ENCODE data around the gene AKT1S1. TPM values are rescaled to one million over a fixed set of nuclear protein-coding genes. Genes with fewer than 3 reads are reported as not detected.
"Not testable (repeated sequence)": the region's sequence is repeated elsewhere in the genome, so short reads cannot be mapped to it uniquely, and the experiment has no call there.

Gene AKT1S1
- total RNA-seq, 1 experiment from 2014 or later: 14.0 TPM

GRCh38 chr19:49823472-49823871 lies 53.7 kb downstream of the AKT1S1 start:
- in situ Hi-C loops (cut with HindIII; ENCODE audit: low sequenced_read_pairs): no loop called here
- no peak for DNase-seq (ENCODE audit: low spot score)

GRCh38 chr19:49820125-49820524 lies 57.0 kb downstream of the AKT1S1 start:
- in situ Hi-C loops (cut with HindIII; ENCODE audit: low sequenced_read_pairs): no loop called here
- no peak for DNase-seq (ENCODE audit: low spot score)

GRCh38 chr19:49819452-49820115 lies 57.6 kb downstream of the AKT1S1 start:
- DNase-seq (ENCODE audit: low spot score); in situ Hi-C loops (cut with HindIII; ENCODE audit: low sequenced_read_pairs): not testable (repeated sequence)

Other genes starting within 250 kb of the AKT1S1 start
- gene RRAS, start 237.2 kb downstream of the AKT1S1 start, total RNA-seq (2014; rRNA removed; shearing (Covaris generic)): 116 and 140 TPM in 2 replicates
- 22.3 and 25.2 TPM in 2 replicates for gene SCAF1, start 235.1 kb downstream of the AKT1S1 start, total RNA-seq (2014; rRNA removed; shearing (Covaris generic))
- 56.7 and 59.6 TPM in 2 replicates for gene IRF3, start 211.5 kb downstream of the AKT1S1 start, total RNA-seq (2014; rRNA removed; shearing (Covaris generic))
- gene BCL2L12, start 211.4 kb downstream of the AKT1S1 start, total RNA-seq (2014; rRNA removed; shearing (Covaris generic)): 8.1 and 13.9 TPM in 2 replicates
- gene PRMT1, start 200.1 kb downstream of the AKT1S1 start, total RNA-seq (2014; rRNA removed; shearing (Covaris generic)): 633 and 640 TPM in 2 replicates
- 1.1 and 1.7 TPM in 2 replicates for gene ADM5, start 187.8 kb downstream of the AKT1S1 start, total RNA-seq (2014; rRNA removed; shearing (Covaris generic))
- gene CPT1C, start 186.2 kb downstream of the AKT1S1 start, total RNA-seq (2014; rRNA removed; shearing (Covaris generic)): 38.8 and 54.5 TPM in 2 replicates
- 0.49 TPM in 1 of 2 replicates, not detected in the other for gene TSKS, start 114.0 kb downstream of the AKT1S1 start, total RNA-seq (2014; rRNA removed; shearing (Covaris generic))
- 152 and 155 TPM in 2 replicates for gene AP2A1, start 110.4 kb downstream of the AKT1S1 start, total RNA-seq (2014; rRNA removed; shearing (Covaris generic))
- gene FUZ, start 64.1 kb downstream of the AKT1S1 start, total RNA-seq (2014; rRNA removed; shearing (Covaris generic)): 33.9 and 38.6 TPM in 2 replicates
- gene MED25, start 59.1 kb downstream of the AKT1S1 start, total RNA-seq (2014; rRNA removed; shearing (Covaris generic)): 30.2 and 44.7 TPM in 2 replicates
- gene PTOV1, start 26.2 kb downstream of the AKT1S1 start, total RNA-seq (2014; rRNA removed; shearing (Covaris generic)): 147 and 166 TPM in 2 replicates
- gene PNKP, start 9.8 kb downstream of the AKT1S1 start, total RNA-seq (2014; rRNA removed; shearing (Covaris generic)): 90.2 and 111 TPM in 2 replicates
- gene TBC1D17, start 347 bp upstream of the AKT1S1 start, total RNA-seq (2014; rRNA removed; shearing (Covaris generic)): 6.5 and 7.6 TPM in 2 replicates
- gene IL4I1, start 19.5 kb upstream of the AKT1S1 start, total RNA-seq (2014; rRNA removed; shearing (Covaris generic)): 0.07 and 0.80 TPM in 2 replicates
- 9.4 and 12.4 TPM in 2 replicates for gene ATF5, start 51.9 kb upstream of the AKT1S1 start, total RNA-seq (2014; rRNA removed; shearing (Covaris generic))
- gene NUP62, start 52.1 kb upstream of the AKT1S1 start, total RNA-seq (2014; rRNA removed; shearing (Covaris generic)): 79.9 and 86.1 TPM in 2 replicates
- not detected in 2 replicates for gene SIGLEC11, start 83.8 kb upstream of the AKT1S1 start, total RNA-seq (2014; rRNA removed; shearing (Covaris generic))
- 26.0 and 28.6 TPM in 2 replicates for gene VRK3, start 148.0 kb upstream of the AKT1S1 start, total RNA-seq (2014; rRNA removed; shearing (Covaris generic))
- 15.5 and 42.5 TPM in 2 replicates for gene ZNF473, start 148.7 kb upstream of the AKT1S1 start, total RNA-seq (2014; rRNA removed; shearing (Covaris generic))